Stimulated activated CD8-positive, alpha-beta memory T cell treated with anti-CD3 and anti-CD28 coated beads, Interleukin-2, amount 100 ng/mL, for 1 hour (primary cell): ENCODE results near the gene OSER1.

Source experiments
- DNase-seq, 2 donors: peaks; one replicate each; pipeline ENCODE4 v3.0.0-alpha.2; 2020; ENCODE audit warnings: low read depth in 2 of 2

Gene OSER1

GRCh38 chr20:44224637-44225036 is 14.1 kb upstream of the OSER1 start:
- DNase-seq, result no peak

- DNase-seq, result no peak
These were observed 13.2 kb upstream of the OSER1 start for GRCh38 chr20:44223721-44224120.

GRCh38 chr20:44222633-44223368 is 12.2 kb upstream of the OSER1 start:
- no peak for DNase-seq

DNA sequence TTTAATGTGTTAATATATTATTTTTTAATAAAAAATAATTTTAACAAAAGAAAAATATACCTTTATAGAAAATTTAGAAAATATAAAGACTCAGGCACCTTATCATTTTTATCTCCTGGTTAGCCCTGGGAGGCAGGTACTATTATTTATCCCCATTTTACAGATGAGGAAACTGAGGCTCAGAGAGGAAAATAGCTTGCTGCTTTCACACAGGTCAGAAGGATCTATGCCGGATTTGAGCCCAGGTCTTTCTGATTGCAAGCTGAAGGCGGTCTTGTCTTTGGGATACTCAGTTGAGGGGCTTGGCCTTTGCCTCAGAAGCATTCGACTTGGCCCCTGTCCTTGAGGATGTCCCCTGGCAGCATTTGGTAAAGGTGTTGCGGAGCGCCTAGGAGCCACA is 11.5 kb upstream of the OSER1 start:
- no peak for DNase-seq

GRCh38 chr20:44221368-44221954 is 10.9 kb upstream of the OSER1 start:
- DNase-seq, result no peak

DNA sequence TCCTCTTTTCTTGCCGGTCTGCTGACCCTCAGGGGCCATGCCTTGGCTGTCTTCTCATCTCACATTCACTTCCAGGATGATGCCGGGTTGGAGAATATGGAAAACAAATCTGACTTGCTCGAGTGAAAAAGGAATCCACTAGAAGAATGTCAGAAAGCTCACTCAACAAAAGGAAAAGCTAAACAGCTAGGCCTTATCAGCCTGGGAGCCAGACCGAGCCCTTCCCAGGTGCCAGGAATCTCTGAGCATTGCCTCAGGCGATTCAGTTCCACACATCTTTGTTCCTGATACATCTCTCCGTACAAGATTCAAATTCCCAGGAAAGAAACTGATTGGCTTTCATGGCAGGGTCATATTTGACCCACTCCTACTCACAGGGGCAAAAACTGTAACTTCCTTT is 9.2 kb upstream of the OSER1 start:
- no peak for DNase-seq

DNA sequence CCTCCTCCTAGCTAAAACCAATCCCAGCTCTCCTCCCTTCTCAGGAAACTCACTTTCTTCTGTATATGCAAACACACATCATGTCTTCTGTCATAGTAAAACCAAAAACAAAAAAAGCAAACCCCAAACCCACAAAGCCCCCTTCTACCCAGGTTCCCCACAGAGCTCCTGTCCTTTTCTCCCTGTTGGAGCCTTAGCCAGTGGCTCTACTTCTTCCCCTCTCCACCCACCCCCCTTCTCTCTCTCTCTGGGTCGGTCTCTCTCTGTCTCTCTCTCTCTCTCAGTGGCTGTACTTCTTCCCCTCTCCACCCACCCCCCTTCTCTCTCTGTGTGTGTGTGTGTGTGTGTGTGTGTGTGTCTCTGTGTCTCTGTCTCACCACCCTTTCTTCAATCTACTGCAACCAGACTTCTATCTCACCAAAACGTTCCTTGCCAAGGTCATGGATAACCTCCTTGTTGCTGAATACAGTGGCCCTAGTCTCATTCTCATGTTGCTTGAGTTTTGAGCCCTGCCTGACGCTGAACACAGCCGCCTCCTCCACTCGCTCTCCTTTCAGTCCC is 8.7 kb upstream of the OSER1 start:
- DNase-seq, result no peak

GRCh38 chr20:44218446-44218845 is 7.9 kb upstream of the OSER1 start:
- no peak for DNase-seq

- peak; percentile 37 to 44 for DNase-seq
These were observed 6.9 kb upstream of the OSER1 start for GRCh38 chr20:44217342-44218092.

- peak in 1 of 2 donors; percentile 62 for DNase-seq
These were observed 4.6 kb upstream of the OSER1 start for GRCh38 chr20:44215125-44215524.

DNA sequence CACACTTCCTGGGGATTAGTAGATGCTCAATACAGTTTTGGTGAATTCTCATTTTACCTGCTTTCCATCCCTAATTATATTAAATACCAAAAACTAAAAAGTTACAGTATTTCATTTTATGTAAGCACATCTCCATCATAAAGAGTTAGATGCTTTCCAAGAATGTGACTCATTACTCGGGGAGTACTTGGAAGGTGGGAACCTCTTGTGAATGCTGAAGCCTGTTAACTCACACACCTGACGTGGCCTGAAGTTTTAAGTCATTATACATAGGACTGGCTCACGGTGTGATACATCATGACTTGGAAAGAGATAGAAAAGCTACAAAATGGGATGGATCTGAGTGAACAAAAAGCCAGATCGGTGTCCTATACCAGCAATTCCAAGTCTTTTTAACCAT is 2.2 kb upstream of the OSER1 start:
- DNase-seq, result no peak

DNA sequence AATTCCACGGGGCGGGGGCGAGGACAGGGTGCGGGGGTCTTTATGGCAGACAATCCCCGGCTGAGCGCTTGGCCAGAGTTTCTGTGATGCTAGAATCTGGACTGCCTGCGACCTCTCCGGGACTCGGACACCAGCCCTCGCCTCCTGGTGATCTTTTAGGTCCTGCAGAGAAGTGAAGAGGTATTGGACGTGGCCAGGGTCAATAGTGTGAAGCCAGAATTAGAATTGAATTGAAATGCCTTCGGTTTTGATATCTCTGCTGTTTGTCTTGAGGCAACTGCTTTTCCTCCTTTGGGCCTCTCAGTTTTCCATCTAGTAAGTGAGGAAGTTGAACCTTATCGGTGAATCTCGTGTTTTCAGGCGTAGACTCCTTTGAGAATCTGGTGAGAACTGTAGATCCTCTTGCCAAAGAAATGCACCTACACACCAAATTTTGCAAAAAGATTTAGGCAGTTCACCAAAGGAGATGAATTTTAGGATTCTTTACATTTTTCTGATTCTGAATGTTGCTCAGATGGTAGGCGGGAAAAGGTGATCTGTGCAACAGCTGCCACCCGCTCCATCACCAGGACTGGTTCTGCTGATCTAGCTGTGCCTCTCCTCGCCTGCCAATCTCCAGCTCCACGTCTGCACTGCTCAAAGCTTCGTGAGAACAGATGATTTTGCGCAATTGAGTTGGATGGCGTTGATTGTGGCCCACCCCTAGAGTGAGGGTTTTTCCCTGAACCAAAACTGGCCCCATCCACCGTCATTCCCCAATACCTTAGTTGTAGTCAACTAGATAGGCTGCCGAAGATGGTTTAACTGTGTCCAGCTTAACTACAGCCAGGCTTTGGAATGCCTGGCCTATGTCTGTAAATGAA is 837 bp upstream of the OSER1 start:
- DNase-seq, result no peak

GRCh38 chr20:44209686-44210405 is 725 bp downstream of the OSER1 start:
- no peak for DNase-seq

GRCh38 chr20:44208770-44209169 is 1.8 kb downstream of the OSER1 start:
- no peak for DNase-seq

- no peak for DNase-seq
These were observed 2.4 kb downstream of the OSER1 start for GRCh38 chr20:44208165-44208564.

GRCh38 chr20:44207126-44207723 is 3.3 kb downstream of the OSER1 start:
- no peak for DNase-seq

DNA sequence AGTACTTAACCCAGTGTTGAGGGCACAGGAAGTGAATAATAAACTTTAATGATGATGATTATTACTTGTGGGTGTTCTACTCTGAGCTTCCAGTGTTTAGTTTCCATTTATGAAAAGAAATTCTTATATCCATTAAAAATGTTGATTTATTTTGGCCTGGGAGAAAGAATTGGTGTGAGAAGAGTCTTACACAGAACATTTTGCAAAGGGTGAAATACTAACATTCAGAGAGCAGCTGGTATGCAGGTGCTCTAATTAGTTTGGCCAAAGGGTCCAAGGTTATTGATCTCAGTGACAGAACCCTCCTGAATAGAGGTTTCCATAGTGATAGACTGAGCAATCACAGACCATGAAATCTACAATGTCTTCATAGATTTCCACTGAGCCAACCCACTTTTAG is 4.4 kb downstream of the OSER1 start:
- no peak for DNase-seq

- DNase-seq, result no peak
These were observed 5.7 kb downstream of the OSER1 start for GRCh38 chr20:44204832-44205215.

DNA sequence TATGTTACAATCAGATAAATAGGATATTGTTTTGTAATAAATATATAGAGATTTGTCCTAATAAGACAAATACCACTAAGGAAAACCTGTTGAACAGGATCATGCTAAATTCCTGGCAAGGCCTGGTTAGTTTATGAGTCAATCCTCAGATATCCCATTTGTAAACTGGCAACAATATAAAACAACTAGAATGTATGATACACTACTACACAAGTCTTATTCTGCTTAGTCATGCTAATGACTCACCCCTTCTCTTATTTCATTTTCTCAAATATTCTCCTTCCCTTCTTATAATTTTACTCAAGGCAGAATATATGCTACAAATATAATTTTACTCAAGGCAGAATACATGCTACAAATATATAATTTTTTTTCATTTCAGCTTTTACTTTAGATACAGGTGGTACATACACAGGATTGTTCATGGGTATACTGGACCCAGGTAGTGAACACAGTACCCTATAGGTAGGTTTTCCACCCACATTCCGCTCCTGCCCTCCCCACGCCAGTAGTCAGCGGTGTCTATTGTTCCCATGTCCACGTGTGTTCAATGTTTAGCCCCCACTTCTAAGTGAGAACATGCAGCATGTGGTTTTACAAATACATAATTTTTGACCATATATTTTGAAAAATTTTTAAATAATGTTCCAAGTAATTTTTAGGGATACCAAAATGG is 6.3 kb downstream of the OSER1 start:
- no peak for DNase-seq

GRCh38 chr20:44203161-44203560 is 7.4 kb downstream of the OSER1 start:
- no peak for DNase-seq
